Measurements from ENCODE around the gene ACOD1. TPM values are rescaled to one million over a fixed set of nuclear protein-coding genes. Genes with fewer than 3 reads are reported as not detected.
A peak's percentile ranks its signal among the peaks of the same experiment; 100 is the strongest.

ACOD1 gene
- polyA plus RNA-seq, 3 donors, result not detected

- DNase-seq, result no peak
These were observed 43.1 kb downstream of the ACOD1 start for GRCh38 chr13:76991432-76991795.

GRCh38 chr13:76991796-76992547 lies 43.7 kb downstream of the ACOD1 start, which contains the start of gene CLN5:
CLN5 (plus strand) TSS chr13:76992081; CDS start chr13:76992099, 18 bp downstream.
- peak; percentile 87 for DNase-seq

GRCh38 chr13:76992548-76993001 lies 44.3 kb downstream of the ACOD1 start:
- no peak for DNase-seq

GRCh38 chr13:76993021-76993420 lies 44.7 kb downstream of the ACOD1 start:
- DNase-seq, result no peak

GRCh38 chr13:76993473-76993872 lies 45.2 kb downstream of the ACOD1 start:
- DNase-seq, result no peak

- no peak for DNase-seq
These were observed 46.0 kb downstream of the ACOD1 start for GRCh38 chr13:76994281-76994680.

GRCh38 chr13:77000475-77000874 lies 52.2 kb downstream of the ACOD1 start:
- DNase-seq, result no peak

- no peak for DNase-seq
These were observed 53.2 kb downstream of the ACOD1 start for GRCh38 chr13:77001540-77001939.

GRCh38 chr13:77001963-77002587 lies 53.8 kb downstream of the ACOD1 start:
- no peak for DNase-seq

GRCh38 chr13:77002590-77003190 lies 54.4 kb downstream of the ACOD1 start:
- no peak for DNase-seq

Other genes starting within 250 kb of the ACOD1 start
- 10 to 100 TPM; 72.9 to 86.0 (median 80.9) TPM for gene KCTD12, start 62.1 kb upstream of the ACOD1 start, polyA plus RNA-seq (ENCODE audit: insufficient read length in 3 of 3)
- gene CLN5, start 43.6 kb downstream of the ACOD1 start, polyA plus RNA-seq (ENCODE audit: insufficient read length in 3 of 3), result 10 to 100 TPM; 39.8 to 50.7 (median 47.6) TPM
- gene FBXL3, start 78.6 kb downstream of the ACOD1 start, polyA plus RNA-seq (ENCODE audit: insufficient read length in 3 of 3), result 10 to 100 TPM; 51.3 to 56.7 (median 55.5) TPM

All from renal pelvis (tissue), 4 donors.